SK-N-SH (cell line): ENCODE data around the gene ELMO2. TPM values are rescaled to one million over a fixed set of nuclear protein-coding genes. Genes with fewer than 3 reads are reported as not detected.

Source experiments
- CTCF ChIA-PET: fragments of 300-600, 350-600 bp; formaldehyde crosslinking; extraction: SDS; loops from one replicate; lab custom pipeline; 2021; lab: Yijun Ruan, JAX
- POLR2A ChIA-PET: fragments of 350-600 bp; sonication (Branson Sonifier 250); formaldehyde crosslinking; extraction: SDS; loops from one replicate; lab custom pipeline; 2020; ENCODE audit warnings: antibody characterized with exemption, inconsistent platforms; lab: Yijun Ruan, JAX
- DNase-seq: peaks from one replicate; pipeline ENCODE4 v3.0.0; 2012
- H2AFZ ChIP-seq: fragments of 200-600 bp; sonication (generic); 2 replicates; pipeline ENCODE4 v1.8.1; 2016; ENCODE audit warnings: antibody characterized with exemption, mild to moderate bottlenecking, low read depth
- H3F3A ChIP-seq: fragments of 200-600 bp; sonication (generic); replicated peaks from 2 replicates; pipeline ENCODE3; 2016; ENCODE audit warnings: antibody characterized with exemption, mild to moderate bottlenecking; ENCODE audit not compliant: insufficient read depth
- H3K27ac ChIP-seq, 2 experiments: fragments of 200-500 bp in 1 of 2; fragments of 200-600 bp in 1 of 2; sonication (Bioruptor generic) in 1 of 2; sonication (generic), shearing (Covaris generic) in 1 of 2; 2 replicates each; pipeline versions ENCODE4 v1.5.1 to v1.6.1; 2014 to 2016; ENCODE audit warnings: low read depth in 2 of 2, inconsistent platforms in 1 of 2, low read length in 1 of 2, mild to moderate bottlenecking in 1 of 2, mixed read lengths in 1 of 2
- H3K27me3 ChIP-seq: fragments of 200-600 bp; sonication (generic), shearing (Covaris generic); 2 replicates; pipeline ENCODE4 v1.6.1; 2016; ENCODE audit warnings: mixed run types; ENCODE audit not compliant: insufficient read depth
- H3K36me3 ChIP-seq, 2 experiments: fragments of 200-500 bp in 1 of 2; fragments of 200-600 bp in 1 of 2; sonication (Bioruptor generic) in 1 of 2; sonication (generic) in 1 of 2; replicated peaks in 1 of 2; 2 replicates each; pipeline versions ENCODE3 to v1.5.1; 2014 to 2016; ENCODE audit warnings: low read length in 1 of 2, mild to moderate bottlenecking in 1 of 2; ENCODE audit not compliant: insufficient read depth in 2 of 2, control insufficient read depth in 1 of 2
- H3K4me1 ChIP-seq, 2 experiments: fragments of 200-500 bp in 1 of 2; fragments of 200-600 bp in 1 of 2; sonication (Bioruptor generic) in 1 of 2; sonication (generic), shearing (Covaris generic) in 1 of 2; 2 replicates each; pipeline versions ENCODE4 v1.5.1 to v1.6.1; 2014 to 2016; ENCODE audit warnings: low read depth in 1 of 2, low read length in 1 of 2, mixed run types in 1 of 2; ENCODE audit not compliant: insufficient read depth in 2 of 2, control insufficient read depth in 1 of 2
- H3K4me2 ChIP-seq: fragments of 200-600 bp; sonication (generic), shearing (Covaris generic); 2 replicates; pipeline ENCODE4 v1.6.1; 2017; ENCODE audit warnings: mixed run types
- H3K4me3 ChIP-seq, 2 experiments: fragments of 200-500 bp in 1 of 2; fragments of 200-600 bp in 1 of 2; sonication (Bioruptor generic) in 1 of 2; sonication (generic), shearing (Covaris generic) in 1 of 2; 2 replicates each; pipeline versions ENCODE4 v1.5.1 to v1.8.1; 2014 to 2016; ENCODE audit warnings: low read depth in 2 of 2, inconsistent platforms in 1 of 2, low read length in 1 of 2, mild to moderate bottlenecking in 1 of 2, mixed read lengths in 1 of 2, moderate library complexity in 1 of 2
- H3K79me2 ChIP-seq: fragments of 200-600 bp; sonication (generic); 2 replicates; pipeline ENCODE4 v1.8.1; 2017; ENCODE audit warnings: mild to moderate bottlenecking; ENCODE audit not compliant: insufficient read depth
- H3K9ac ChIP-seq: fragments of 200-600 bp; sonication (generic); 2 replicates; pipeline ENCODE4 v1.6.1; 2017; ENCODE audit warnings: mixed run types
- H3K9me2 ChIP-seq: fragments of 200-600 bp; sonication (generic); 2 replicates; pipeline ENCODE4 v1.6.1; 2017; ENCODE audit warnings: mixed run types
- H3K9me3 ChIP-seq: fragments of 200-600 bp; sonication (generic); 2 replicates; pipeline ENCODE4 v1.6.1; 2017; ENCODE audit warnings: mixed run types, mild to moderate bottlenecking, moderate library complexity
- H4K20me1 ChIP-seq: fragments of 200-600 bp; sonication (generic); 2 replicates; pipeline ENCODE4 v1.6.1; 2017; ENCODE audit warnings: mild to moderate bottlenecking, mixed run types; ENCODE audit not compliant: insufficient read depth
- CHD2 ChIP-seq: fragments of 150-350 bp; IDR thresholded peaks from 2 replicates; pipeline ENCODE4 v1.6.1; 2018; ENCODE audit warnings: low read length; ENCODE audit not compliant: partially characterized antibody
- EP300 ChIP-seq, 2 experiments: IDR thresholded peaks; 2 replicates each; pipeline versions ENCODE4 v1.4.0 to v1.6.1; 2012; ENCODE audit warnings: borderline replicate concordance in 1 of 2, low read depth in 1 of 2, low read length in 1 of 2
- FOSL2 ChIP-seq: IDR thresholded peaks from 2 replicates; pipeline ENCODE4 v1.4.0; 2012; ENCODE audit warnings: low read depth, mild to moderate bottlenecking, moderate library complexity, borderline replicate concordance
- FOXJ3 ChIP-seq: sonication (generic); formaldehyde crosslinking; IDR thresholded peaks from 2 replicates; pipeline ENCODE4 v1.5.1; 2020; ENCODE audit warnings: mild to moderate bottlenecking, missing genetic modification reagents
- FOXM1 ChIP-seq: IDR thresholded peaks from 2 replicates; pipeline ENCODE4 v1.4.0; 2012; ENCODE audit warnings: low read depth, mild to moderate bottlenecking
- GATA2 ChIP-seq: sonication (generic); formaldehyde crosslinking; IDR thresholded peaks from 2 replicates; pipeline ENCODE4 v1.5.0; 2020; ENCODE audit warnings: mild to moderate bottlenecking, missing genetic modification reagents
- MEF2A ChIP-seq: IDR thresholded peaks from 2 replicates; pipeline ENCODE4 v1.4.0; 2012; ENCODE audit warnings: low read depth, borderline replicate concordance
- NFIC ChIP-seq: IDR thresholded peaks from 2 replicates; pipeline ENCODE4 v1.4.0; 2012; ENCODE audit warnings: borderline replicate concordance
- RAD21 ChIP-seq: IDR thresholded peaks from 2 replicates; pipeline ENCODE4 v1.6.1; 2012; ENCODE audit warnings: mild to moderate bottlenecking, low read length
- RFX5 ChIP-seq: IDR thresholded peaks from 2 replicates; pipeline ENCODE4 v1.6.1; 2012; ENCODE audit warnings: mild to moderate bottlenecking, improper control_type of control experiment, low read length
- RXRA ChIP-seq: IDR thresholded peaks from 2 replicates; pipeline ENCODE4 v1.4.0; 2012; ENCODE audit warnings: low read depth, mild to moderate bottlenecking, borderline replicate concordance
- SIN3A ChIP-seq: IDR thresholded peaks from 2 replicates; pipeline ENCODE4 v1.6.1; 2012; ENCODE audit warnings: low read depth, mild to moderate bottlenecking, low read length, moderate library complexity, borderline replicate concordance
- TAF1 ChIP-seq: IDR thresholded peaks from 2 replicates; pipeline ENCODE4 v1.6.1; 2012; ENCODE audit warnings: low read depth, mild to moderate bottlenecking, low read length, moderate library complexity, borderline replicate concordance
- YY1 ChIP-seq: IDR thresholded peaks from 2 replicates; pipeline ENCODE4 v1.4.0; 2012; ENCODE audit warnings: low read depth, mild to moderate bottlenecking
- WGBS: methylation state at CpG from one replicate; pipeline ENCODE4 v1.1.6; 2017; ENCODE audit warnings: low lambda C conversion rate; 5-methylcytosine and 5-hydroxymethylcytosine counted together
- polyA plus RNA-seq, 3 experiments: library from polyadenylated mRNA; depleted of rRNA; stranded (reverse); fragments of >200 nt; gene quantifications; 2 replicates each; pipeline ENCODE4 v1.2.3, GENCODE V29; 2012
- TF ChIP-seq, protein P1 (sequence below): IDR thresholded peaks from 2 replicates; pipeline ENCODE4 v1.6.1; 2012; ENCODE audit warnings: mild to moderate bottlenecking, low read depth, low read length, moderate library complexity
- TF ChIP-seq, protein P2 (sequence below): fragments of 200-600 bp; sonication (generic); IDR thresholded peaks from 2 replicates; pipeline ENCODE4 v1.6.1; 2017; ENCODE audit warnings: antibody characterized with exemption, mild to moderate bottlenecking, moderate library complexity
- TF ChIP-seq, protein P3 (sequence below): IDR thresholded peaks from 2 replicates; pipeline ENCODE4 v1.4.0; 2012; ENCODE audit warnings: low read depth, borderline replicate concordance
- TF ChIP-seq, protein P4 (sequence below): fragments of 150-350 bp; IDR thresholded peaks from 2 replicates; pipeline ENCODE4 v1.6.1; 2017; ENCODE audit warnings: antibody characterized with exemption, low read length, low read depth, borderline replicate concordance
- TF ChIP-seq, protein P5 (sequence below): IDR thresholded peaks from 2 replicates; pipeline ENCODE4 v1.4.0; 2012; ENCODE audit warnings: low read depth, borderline replicate concordance
- TF ChIP-seq, protein P6 (sequence below): IDR thresholded peaks from 2 replicates; pipeline ENCODE4 v1.4.0; 2012; ENCODE audit warnings: low read depth

ELMO2 gene
- polyA plus RNA-seq, 1 of the 3 experiments (the other 2 are of a cell fraction), result 32.1 TPM

DNA sequence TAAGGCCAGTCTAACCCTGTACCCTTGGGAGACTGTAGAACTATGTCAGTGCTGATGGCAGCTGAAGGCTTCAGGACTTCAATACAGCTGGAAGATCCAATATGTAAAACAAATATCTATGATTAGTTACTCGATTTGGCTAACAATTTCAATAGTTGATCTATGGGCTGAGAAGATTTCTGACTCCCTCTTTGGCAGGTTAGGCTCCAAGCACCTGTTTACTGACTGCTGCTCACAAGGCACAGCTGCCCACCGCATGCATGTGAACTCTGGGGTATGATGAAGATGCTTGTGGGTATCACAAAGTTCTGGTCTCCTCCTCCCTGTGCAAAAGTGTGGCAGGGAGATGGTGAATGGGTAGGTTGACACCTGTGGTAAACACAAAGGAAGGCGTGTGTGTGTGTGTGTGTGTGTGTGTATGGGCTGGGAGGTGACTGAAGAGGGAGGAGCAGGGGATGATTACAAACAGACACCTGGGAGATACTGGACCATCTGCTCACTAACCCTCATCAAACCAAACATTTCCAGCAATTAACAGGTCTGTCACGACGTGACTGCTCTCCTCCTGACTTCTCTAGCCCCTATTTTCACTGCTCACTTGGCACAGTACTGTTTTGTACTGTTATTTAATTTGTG, 18.1 kb downstream of the ELMO2 start:
- no peak for DNase-seq
- TF ChIP-seq, protein P1, sequence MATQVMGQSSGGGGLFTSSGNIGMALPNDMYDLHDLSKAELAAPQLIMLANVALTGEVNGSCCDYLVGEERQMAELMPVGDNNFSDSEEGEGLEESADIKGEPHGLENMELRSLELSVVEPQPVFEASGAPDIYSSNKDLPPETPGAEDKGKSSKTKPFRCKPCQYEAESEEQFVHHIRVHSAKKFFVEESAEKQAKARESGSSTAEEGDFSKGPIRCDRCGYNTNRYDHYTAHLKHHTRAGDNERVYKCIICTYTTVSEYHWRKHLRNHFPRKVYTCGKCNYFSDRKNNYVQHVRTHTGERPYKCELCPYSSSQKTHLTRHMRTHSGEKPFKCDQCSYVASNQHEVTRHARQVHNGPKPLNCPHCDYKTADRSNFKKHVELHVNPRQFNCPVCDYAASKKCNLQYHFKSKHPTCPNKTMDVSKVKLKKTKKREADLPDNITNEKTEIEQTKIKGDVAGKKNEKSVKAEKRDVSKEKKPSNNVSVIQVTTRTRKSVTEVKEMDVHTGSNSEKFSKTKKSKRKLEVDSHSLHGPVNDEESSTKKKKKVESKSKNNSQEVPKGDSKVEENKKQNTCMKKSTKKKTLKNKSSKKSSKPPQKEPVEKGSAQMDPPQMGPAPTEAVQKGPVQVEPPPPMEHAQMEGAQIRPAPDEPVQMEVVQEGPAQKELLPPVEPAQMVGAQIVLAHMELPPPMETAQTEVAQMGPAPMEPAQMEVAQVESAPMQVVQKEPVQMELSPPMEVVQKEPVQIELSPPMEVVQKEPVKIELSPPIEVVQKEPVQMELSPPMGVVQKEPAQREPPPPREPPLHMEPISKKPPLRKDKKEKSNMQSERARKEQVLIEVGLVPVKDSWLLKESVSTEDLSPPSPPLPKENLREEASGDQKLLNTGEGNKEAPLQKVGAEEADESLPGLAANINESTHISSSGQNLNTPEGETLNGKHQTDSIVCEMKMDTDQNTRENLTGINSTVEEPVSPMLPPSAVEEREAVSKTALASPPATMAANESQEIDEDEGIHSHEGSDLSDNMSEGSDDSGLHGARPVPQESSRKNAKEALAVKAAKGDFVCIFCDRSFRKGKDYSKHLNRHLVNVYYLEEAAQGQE, result no peak
- TF ChIP-seq SIN3A (no peak), FOSL2 (no peak), FOXJ3 (CRISPR knock-in tag) (no peak), CHD2 (no peak), YY1 (no peak), FOXM1 (no peak), MEF2A (no peak), TAF1 (no peak), GATA2 (CRISPR knock-in tag) (no peak), RFX5 (no peak), EP300 (IDR thresholded peaks at IDR 0.05; ENCODE audit: borderline replicate concordance in 1 of 2, low read depth in 1 of 2, low read length in 1 of 2) (no peak), RXRA (no peak), RAD21 (no peak), NFIC (no peak)
- TF ChIP-seq, protein P2, sequence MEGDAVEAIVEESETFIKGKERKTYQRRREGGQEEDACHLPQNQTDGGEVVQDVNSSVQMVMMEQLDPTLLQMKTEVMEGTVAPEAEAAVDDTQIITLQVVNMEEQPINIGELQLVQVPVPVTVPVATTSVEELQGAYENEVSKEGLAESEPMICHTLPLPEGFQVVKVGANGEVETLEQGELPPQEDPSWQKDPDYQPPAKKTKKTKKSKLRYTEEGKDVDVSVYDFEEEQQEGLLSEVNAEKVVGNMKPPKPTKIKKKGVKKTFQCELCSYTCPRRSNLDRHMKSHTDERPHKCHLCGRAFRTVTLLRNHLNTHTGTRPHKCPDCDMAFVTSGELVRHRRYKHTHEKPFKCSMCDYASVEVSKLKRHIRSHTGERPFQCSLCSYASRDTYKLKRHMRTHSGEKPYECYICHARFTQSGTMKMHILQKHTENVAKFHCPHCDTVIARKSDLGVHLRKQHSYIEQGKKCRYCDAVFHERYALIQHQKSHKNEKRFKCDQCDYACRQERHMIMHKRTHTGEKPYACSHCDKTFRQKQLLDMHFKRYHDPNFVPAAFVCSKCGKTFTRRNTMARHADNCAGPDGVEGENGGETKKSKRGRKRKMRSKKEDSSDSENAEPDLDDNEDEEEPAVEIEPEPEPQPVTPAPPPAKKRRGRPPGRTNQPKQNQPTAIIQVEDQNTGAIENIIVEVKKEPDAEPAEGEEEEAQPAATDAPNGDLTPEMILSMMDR, result no peak
- TF ChIP-seq, protein P3, sequence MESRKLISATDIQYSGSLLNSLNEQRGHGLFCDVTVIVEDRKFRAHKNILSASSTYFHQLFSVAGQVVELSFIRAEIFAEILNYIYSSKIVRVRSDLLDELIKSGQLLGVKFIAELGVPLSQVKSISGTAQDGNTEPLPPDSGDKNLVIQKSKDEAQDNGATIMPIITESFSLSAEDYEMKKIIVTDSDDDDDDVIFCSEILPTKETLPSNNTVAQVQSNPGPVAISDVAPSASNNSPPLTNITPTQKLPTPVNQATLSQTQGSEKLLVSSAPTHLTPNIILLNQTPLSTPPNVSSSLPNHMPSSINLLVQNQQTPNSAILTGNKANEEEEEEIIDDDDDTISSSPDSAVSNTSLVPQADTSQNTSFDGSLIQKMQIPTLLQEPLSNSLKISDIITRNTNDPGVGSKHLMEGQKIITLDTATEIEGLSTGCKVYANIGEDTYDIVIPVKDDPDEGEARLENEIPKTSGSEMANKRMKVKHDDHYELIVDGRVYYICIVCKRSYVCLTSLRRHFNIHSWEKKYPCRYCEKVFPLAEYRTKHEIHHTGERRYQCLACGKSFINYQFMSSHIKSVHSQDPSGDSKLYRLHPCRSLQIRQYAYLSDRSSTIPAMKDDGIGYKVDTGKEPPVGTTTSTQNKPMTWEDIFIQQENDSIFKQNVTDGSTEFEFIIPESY, result no peak
- TF ChIP-seq, protein P4, sequence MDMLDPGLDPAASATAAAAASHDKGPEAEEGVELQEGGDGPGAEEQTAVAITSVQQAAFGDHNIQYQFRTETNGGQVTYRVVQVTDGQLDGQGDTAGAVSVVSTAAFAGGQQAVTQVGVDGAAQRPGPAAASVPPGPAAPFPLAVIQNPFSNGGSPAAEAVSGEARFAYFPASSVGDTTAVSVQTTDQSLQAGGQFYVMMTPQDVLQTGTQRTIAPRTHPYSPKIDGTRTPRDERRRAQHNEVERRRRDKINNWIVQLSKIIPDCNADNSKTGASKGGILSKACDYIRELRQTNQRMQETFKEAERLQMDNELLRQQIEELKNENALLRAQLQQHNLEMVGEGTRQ, result no peak
- TF ChIP-seq, protein P5, sequence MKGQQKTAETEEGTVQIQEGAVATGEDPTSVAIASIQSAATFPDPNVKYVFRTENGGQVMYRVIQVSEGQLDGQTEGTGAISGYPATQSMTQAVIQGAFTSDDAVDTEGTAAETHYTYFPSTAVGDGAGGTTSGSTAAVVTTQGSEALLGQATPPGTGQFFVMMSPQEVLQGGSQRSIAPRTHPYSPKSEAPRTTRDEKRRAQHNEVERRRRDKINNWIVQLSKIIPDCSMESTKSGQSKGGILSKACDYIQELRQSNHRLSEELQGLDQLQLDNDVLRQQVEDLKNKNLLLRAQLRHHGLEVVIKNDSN, result no peak
- TF ChIP-seq, protein P6, sequence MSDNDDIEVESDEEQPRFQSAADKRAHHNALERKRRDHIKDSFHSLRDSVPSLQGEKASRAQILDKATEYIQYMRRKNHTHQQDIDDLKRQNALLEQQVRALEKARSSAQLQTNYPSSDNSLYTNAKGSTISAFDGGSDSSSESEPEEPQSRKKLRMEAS, result no peak
- Histone ChIP-seq H3K9ac (no peak overlapping the region), H4K20me1 (no peaks in the 10 kb centered on the region), H3K79me2 (no peaks in the 10 kb centered on the region), H3K4me2 (no peak overlapping the region), H3K9me3 (no peaks in the 10 kb centered on the region), H2AFZ (no peak overlapping the region), H3F3A (no peaks in the 10 kb centered on the region), H3K36me3 (peaks cover 68 to 89% of the 10 kb centered on the region in 2 experiments), H3K4me1 (no peaks in the 10 kb centered on the region), H3K27ac (no peak overlapping the region), H3K4me3 (no peak overlapping the region), H3K27me3 (no peaks in the 10 kb centered on the region), H3K9me2 (no peaks in the 10 kb centered on the region)
- WGBS, result 85% methylated on average over 5 of the region's 5 CpGs
- CTCF ChIA-PET, result interaction anchor here (0.6 to 1.8 kb wide), 4 partner anchors 39 to 374 kb away, joined by 3 to 5 read pairs (median 3); no protein-coding TSS in a partner anchor
- POLR2A ChIA-PET, result interaction anchor here (0.9 kb wide), 1 partner anchor 15 kb away, joined by 3 read pairs; no protein-coding TSS in a partner anchor
